A673 (cell line): ENCODE results near the gene PRKD3.

ENCODE experiments used
- EZH2 ChIP-seq: fragments of 200-600 bp; sonication (generic); IDR thresholded peaks from 2 replicates; pipeline ENCODE4 v1.6.1; 2017; ENCODE audit warnings: borderline replicate concordance, low read depth, mild to moderate bottlenecking, mixed read lengths, antibody characterized with exemption, low read length; ENCODE audit not compliant: poor library complexity, severe bottlenecking
- TF ChIP-seq, protein P1 (sequence below): fragments of 300-800, 200-600 bp; sonication (generic); conservative IDR thresholded peaks from 2 replicates; pipeline ENCODE4 v1.5.1; 2017; ENCODE audit warnings: low read depth, mild to moderate bottlenecking, antibody characterized with exemption, low read length, moderate library complexity, mixed read lengths

DNA sequence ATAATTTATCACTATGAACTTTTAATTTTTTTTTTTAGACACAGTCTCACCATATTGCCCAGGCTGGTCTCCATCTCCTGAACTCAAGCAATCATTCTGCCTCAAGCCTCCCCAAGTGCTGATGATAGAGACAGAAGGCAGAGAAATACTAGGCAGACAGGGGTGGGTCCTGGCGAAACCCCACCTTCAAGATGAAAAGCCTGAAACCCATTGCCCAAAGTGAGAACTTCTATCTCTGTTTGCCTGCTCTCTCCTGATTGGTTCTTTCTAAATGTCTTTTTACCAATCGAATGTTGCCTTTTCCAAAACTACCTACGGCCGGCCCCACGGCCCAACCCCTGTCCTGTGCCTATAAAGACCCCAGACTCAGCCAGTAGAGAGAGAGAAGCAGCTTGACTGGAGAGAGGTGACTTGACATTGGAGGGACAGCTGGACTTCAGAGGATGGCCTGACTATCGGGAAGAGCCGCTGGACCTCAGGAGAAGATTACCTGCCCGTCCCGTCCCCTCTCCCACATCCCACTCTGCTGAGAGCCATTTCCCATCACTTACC lies 21.9 kb downstream of the PRKD3 start:
- TF ChIP-seq, protein P1, sequence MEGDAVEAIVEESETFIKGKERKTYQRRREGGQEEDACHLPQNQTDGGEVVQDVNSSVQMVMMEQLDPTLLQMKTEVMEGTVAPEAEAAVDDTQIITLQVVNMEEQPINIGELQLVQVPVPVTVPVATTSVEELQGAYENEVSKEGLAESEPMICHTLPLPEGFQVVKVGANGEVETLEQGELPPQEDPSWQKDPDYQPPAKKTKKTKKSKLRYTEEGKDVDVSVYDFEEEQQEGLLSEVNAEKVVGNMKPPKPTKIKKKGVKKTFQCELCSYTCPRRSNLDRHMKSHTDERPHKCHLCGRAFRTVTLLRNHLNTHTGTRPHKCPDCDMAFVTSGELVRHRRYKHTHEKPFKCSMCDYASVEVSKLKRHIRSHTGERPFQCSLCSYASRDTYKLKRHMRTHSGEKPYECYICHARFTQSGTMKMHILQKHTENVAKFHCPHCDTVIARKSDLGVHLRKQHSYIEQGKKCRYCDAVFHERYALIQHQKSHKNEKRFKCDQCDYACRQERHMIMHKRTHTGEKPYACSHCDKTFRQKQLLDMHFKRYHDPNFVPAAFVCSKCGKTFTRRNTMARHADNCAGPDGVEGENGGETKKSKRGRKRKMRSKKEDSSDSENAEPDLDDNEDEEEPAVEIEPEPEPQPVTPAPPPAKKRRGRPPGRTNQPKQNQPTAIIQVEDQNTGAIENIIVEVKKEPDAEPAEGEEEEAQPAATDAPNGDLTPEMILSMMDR = no peak
- no peak for TF ChIP-seq EZH2
